SK-N-SH treated with all-trans-retinoic acid at 6 μM for 48 hours (cell line): Measurements from ENCODE around the gene OCEL1.
A peak's percentile ranks its signal among the peaks of the same experiment; 100 is the strongest.

Experiments
- ATAC-seq: fragments of 200-7000 bp; cut with Tn5 transposase; 3 replicates; pipeline ENCODE4 v1.9.1; 2020; ENCODE audit warnings: mild to moderate bottlenecking, moderate library complexity
- ARNTL ChIP-seq: fragments of 450-650 bp; formaldehyde crosslinking; IDR thresholded peaks from 2 replicates; pipeline ENCODE4 v1.5.0; 2020; ENCODE audit warnings: low read depth, mild to moderate bottlenecking, moderate library complexity, borderline replicate concordance
- BACH2 ChIP-seq: fragments of 250-450 bp; sonication (Bioruptor Pico); IDR thresholded peaks from 2 replicates; pipeline ENCODE4 v1.9.0; 2021; ENCODE audit warnings: mild to moderate bottlenecking, borderline replicate concordance
- CREB5 ChIP-seq: fragments of 250-450 bp; sonication (Bioruptor Pico); IDR thresholded peaks from 2 replicates; pipeline ENCODE4 v1.5.1; 2020; ENCODE audit warnings: low read depth, mild to moderate bottlenecking, moderate library complexity
- CSDC2 ChIP-seq: fragments of 250-450 bp; sonication (Bioruptor Pico); IDR thresholded peaks from 2 replicates; pipeline ENCODE4 v1.5.0; 2020; ENCODE audit warnings: mild to moderate bottlenecking, moderate library complexity
- ESRRG ChIP-seq: fragments of 250-450 bp; sonication (Bioruptor Pico); IDR thresholded peaks from 2 replicates; pipeline ENCODE4 v1.6.1; 2021; ENCODE audit warnings: mild to moderate bottlenecking
- GLIS3 ChIP-seq: fragments of 250-450 bp; sonication (Bioruptor Pico); IDR thresholded peaks from 2 replicates; pipeline ENCODE4 v1.5.0; 2020; ENCODE audit warnings: mild to moderate bottlenecking, moderate library complexity
- ISL1 ChIP-seq: fragments of 250-450 bp; sonication (Bioruptor Pico); IDR thresholded peaks from 2 replicates; pipeline ENCODE4 v2.1.2; 2022; ENCODE audit warnings: mild to moderate bottlenecking, moderate library complexity
- OSR1 ChIP-seq: fragments of 250-450 bp; sonication (Bioruptor Pico); IDR thresholded peaks from 2 replicates; pipeline ENCODE4 v1.8.0; 2022; ENCODE audit warnings: moderate library complexity, mild to moderate bottlenecking, inconsistent platforms
- PATZ1 ChIP-seq: fragments of 250-450 bp; sonication (Bioruptor Pico); IDR thresholded peaks from 2 replicates; pipeline ENCODE4 v1.8.0; 2020; ENCODE audit warnings: mild to moderate bottlenecking, moderate library complexity, borderline replicate concordance
- PPARA ChIP-seq: fragments of 250-450 bp; sonication (Bioruptor Pico); IDR thresholded peaks from 2 replicates; pipeline ENCODE4 v1.5.0; 2020; ENCODE audit warnings: mild to moderate bottlenecking, borderline replicate concordance
- RARB ChIP-seq: fragments of 250-450 bp; sonication (Bioruptor Pico); IDR thresholded peaks from 2 replicates; pipeline ENCODE4 v1.8.0; 2021; ENCODE audit warnings: mild to moderate bottlenecking, moderate library complexity
- SNAI2 ChIP-seq: fragments of 250-450 bp; sonication (Bioruptor Pico); IDR thresholded peaks from 2 replicates; pipeline ENCODE4 v1.5.0; 2020; ENCODE audit warnings: mild to moderate bottlenecking, moderate library complexity
- TCF4 ChIP-seq: fragments of 250-450 bp; sonication (Bioruptor Pico); IDR thresholded peaks from 2 replicates; pipeline ENCODE4 v1.8.0; 2021; ENCODE audit warnings: mild to moderate bottlenecking, moderate library complexity, borderline replicate concordance
- TOX ChIP-seq: fragments of 250-450 bp; sonication (Bioruptor Pico); IDR thresholded peaks from 2 replicates; pipeline ENCODE4 v1.8.0; 2021; ENCODE audit warnings: mild to moderate bottlenecking, moderate library complexity, borderline replicate concordance
- ZC3H10 ChIP-seq: fragments of 250-450 bp; sonication (Bioruptor Pico); IDR thresholded peaks from 2 replicates; pipeline ENCODE4 v1.5.1; 2021; ENCODE audit warnings: mild to moderate bottlenecking, moderate library complexity
- ZFP3 ChIP-seq: fragments of 250-450 bp; sonication (Bioruptor Pico); IDR thresholded peaks from 2 replicates; pipeline ENCODE4 v1.5.0; 2020; ENCODE audit warnings: mild to moderate bottlenecking, moderate library complexity
- ZFP30 ChIP-seq: fragments of 450-650 bp; formaldehyde crosslinking; IDR thresholded peaks from 2 replicates; pipeline ENCODE4 v1.5.0; 2022; ENCODE audit warnings: mild to moderate bottlenecking, moderate library complexity
- ZNF565 ChIP-seq: fragments of 450-650 bp; formaldehyde crosslinking; conservative IDR thresholded peaks from 2 replicates; pipeline ENCODE4 v1.5.0; 2020; ENCODE audit warnings: low read depth, mild to moderate bottlenecking, moderate library complexity
- ZNF70 ChIP-seq: fragments of 450-650 bp; formaldehyde crosslinking; IDR thresholded peaks from 2 replicates; pipeline ENCODE4 v1.5.0; 2020; ENCODE audit warnings: mild to moderate bottlenecking, moderate library complexity
- ZNF8 ChIP-seq: fragments of 450-650 bp; formaldehyde crosslinking; IDR thresholded peaks from 2 replicates; pipeline ENCODE4 v1.5.0; 2020; ENCODE audit warnings: mild to moderate bottlenecking, moderate library complexity
- TF ChIP-seq, protein P1 (sequence below): fragments of 250-450 bp; sonication (Bioruptor Pico); IDR thresholded peaks from 2 replicates; pipeline ENCODE4 v1.8.0; 2021; ENCODE audit warnings: low read depth, mild to moderate bottlenecking, moderate library complexity, borderline replicate concordance
- TF ChIP-seq, protein P2 (sequence below): fragments of 250-450 bp; sonication (Bioruptor Pico); IDR thresholded peaks from 2 replicates; pipeline ENCODE4 v1.5.0; 2020; ENCODE audit warnings: mild to moderate bottlenecking, moderate library complexity
- TF ChIP-seq, protein P3 (sequence below): fragments of 250-450 bp; sonication (Bioruptor Pico); IDR thresholded peaks from 2 replicates; pipeline ENCODE4 v1.5.1; 2021; ENCODE audit warnings: mild to moderate bottlenecking, moderate library complexity

The OCEL1 gene

DNA sequence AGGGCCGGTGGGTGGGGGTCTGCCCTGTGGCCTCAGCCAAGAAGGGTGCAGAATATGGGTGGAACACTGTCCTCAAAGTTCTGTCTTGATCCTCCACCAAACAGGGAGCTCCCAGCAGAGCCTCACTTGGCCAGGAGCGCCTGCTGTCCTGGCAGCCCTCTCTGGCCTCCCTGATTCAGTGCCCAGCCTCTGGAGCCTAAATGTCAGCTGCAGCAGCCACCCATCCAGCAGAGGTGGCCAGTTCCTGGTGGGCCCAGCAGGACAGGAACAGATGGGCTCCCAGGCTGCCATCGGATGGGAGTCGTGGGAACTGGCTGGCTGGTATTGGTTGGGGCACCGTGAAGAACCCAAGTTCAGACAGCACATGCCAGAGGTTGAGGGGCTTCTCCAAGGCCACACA, 12.7 kb upstream of the OCEL1 start (continued):
- TF ChIP-seq, protein P1, sequence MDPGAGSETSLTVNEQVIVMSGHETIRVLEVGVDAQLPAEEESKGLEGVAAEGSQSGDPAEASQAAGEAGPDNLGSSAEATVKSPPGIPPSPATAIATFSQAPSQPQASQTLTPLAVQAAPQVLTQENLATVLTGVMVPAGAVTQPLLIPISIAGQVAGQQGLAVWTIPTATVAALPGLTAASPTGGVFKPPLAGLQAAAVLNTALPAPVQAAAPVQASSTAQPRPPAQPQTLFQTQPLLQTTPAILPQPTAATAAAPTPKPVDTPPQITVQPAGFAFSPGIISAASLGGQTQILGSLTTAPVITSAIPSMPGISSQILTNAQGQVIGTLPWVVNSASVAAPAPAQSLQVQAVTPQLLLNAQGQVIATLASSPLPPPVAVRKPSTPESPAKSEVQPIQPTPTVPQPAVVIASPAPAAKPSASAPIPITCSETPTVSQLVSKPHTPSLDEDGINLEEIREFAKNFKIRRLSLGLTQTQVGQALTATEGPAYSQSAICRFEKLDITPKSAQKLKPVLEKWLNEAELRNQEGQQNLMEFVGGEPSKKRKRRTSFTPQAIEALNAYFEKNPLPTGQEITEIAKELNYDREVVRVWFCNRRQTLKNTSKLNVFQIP (CRISPR knock-in tag) = no peak
- TF ChIP-seq ISL1 (CRISPR knock-in tag) (no peak), OSR1 (CRISPR knock-in tag) (no peak), ZNF8 (CRISPR knock-in tag) (no peak)

DNA sequence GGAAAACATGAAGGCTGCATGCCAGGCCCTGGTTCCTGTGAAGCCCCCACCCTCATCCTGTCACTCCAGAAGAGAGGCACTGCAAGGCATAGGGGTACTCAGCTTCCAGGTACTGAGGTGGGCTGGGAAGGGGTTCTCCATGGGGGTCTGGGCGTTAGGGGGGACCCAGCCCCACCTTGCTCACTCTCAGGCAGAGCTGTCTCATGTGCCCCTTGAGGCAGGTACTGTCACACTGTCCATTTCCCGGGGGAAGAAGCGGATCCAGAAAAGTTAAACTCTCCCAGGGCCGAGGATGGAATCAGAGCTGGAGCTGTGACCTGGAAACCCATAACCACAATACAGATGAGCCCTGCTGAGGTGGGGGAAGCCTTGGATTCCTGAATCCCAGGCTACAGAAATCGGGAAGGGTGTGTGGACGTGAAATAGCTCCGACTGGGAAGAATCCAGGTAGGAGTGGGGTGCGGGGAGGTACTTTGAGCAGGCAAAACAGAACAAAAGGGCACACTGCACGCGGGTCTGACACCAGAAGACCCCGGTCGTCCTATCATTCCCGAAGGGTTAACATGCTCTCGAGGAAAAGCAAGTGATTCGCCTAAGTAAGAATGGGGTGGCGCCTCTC, 11.4 kb upstream of the OCEL1 start:
- TF ChIP-seq CSDC2 (CRISPR knock-in tag) = no peak
- ATAC-seq = no peak

DNA sequence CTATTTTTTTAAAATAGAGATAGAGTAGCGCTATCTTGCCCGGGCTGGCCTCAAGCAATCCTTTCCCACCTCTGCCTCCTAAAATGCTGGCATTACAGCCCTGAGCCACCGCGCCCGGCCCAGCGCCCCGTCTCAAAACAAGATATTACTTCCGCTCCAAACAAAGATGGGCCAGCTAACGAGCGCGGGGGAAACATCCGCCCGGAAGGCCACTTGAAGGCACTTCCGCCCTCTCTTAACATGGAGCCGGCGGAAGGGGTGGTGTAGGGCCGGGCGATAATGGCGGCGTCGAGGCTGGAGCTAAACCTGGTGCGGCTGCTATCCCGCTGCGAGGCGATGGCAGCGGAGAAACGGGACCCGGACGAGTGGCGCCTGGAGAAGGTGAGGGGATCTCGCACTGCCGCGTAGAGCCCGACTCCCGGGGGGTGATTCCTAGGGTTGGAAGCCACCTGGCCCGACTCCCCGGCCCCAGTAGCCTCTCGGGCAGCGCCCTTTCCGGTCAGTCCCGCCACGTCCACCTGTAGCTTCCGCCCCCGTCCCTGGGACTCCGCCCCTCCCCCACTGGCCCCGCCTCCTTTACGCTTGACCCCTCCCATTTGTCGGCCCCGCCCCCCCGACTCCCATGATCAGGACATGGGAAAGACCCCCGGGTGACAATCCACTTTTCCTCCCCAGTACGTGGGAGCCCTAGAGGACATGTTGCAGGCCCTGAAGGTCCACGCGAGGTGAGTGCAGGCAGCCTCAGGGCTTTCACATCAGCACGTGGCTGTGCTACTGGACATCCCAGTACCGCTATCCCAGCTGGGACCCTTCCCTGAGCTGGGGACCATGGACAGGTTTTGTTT, 10.7 kb upstream of the OCEL1 start, which contains the start of gene USE1:
Gene USE1 (plus strand): TSS at position 231 of the 845 bp plus-strand sequence. CDS start 49 bp downstream, at position 280.
- peak; percentile 94 for ATAC-seq
- TF ChIP-seq PATZ1 (CRISPR knock-in tag) (0 out of 2 replicates have a peak, but pooled peaks have one; percentile 47), ZNF8 (CRISPR knock-in tag) (no peak; the same call in 1 of the 2 replicates), CREB5 (no peak), ZNF565 (CRISPR knock-in tag) (0 out of 2 replicates have a peak, but pooled peaks have one; percentile 26), CSDC2 (CRISPR knock-in tag) (no peak), ARNTL (CRISPR knock-in tag) (no peak), GLIS3 (no peak), ESRRG (CRISPR knock-in tag) (no peak), SNAI2 (CRISPR knock-in tag) (no peak), ZNF70 (peak; percentile 26; the same call in 1 of the 2 replicates), BACH2 (CRISPR knock-in tag) (no peak), ZFP30 (CRISPR knock-in tag) (no peak), PPARA (CRISPR knock-in tag) (0 out of 2 replicates have a peak, but pooled peaks have one; percentile 29), TOX (CRISPR knock-in tag) (no peak), ISL1 (CRISPR knock-in tag) (no peak), OSR1 (CRISPR knock-in tag) (no peak), ZFP3 (CRISPR knock-in tag) (0 out of 2 replicates have a peak, but pooled peaks have one; percentile 12), TCF4 (CRISPR knock-in tag) (no peak), RARB (CRISPR knock-in tag) (peak; percentile 26; the same call in 1 of the 2 replicates), ZC3H10 (CRISPR knock-in tag) (0 out of 2 replicates have a peak, but pooled peaks have one; percentile 7)
- TF ChIP-seq, protein P2, sequence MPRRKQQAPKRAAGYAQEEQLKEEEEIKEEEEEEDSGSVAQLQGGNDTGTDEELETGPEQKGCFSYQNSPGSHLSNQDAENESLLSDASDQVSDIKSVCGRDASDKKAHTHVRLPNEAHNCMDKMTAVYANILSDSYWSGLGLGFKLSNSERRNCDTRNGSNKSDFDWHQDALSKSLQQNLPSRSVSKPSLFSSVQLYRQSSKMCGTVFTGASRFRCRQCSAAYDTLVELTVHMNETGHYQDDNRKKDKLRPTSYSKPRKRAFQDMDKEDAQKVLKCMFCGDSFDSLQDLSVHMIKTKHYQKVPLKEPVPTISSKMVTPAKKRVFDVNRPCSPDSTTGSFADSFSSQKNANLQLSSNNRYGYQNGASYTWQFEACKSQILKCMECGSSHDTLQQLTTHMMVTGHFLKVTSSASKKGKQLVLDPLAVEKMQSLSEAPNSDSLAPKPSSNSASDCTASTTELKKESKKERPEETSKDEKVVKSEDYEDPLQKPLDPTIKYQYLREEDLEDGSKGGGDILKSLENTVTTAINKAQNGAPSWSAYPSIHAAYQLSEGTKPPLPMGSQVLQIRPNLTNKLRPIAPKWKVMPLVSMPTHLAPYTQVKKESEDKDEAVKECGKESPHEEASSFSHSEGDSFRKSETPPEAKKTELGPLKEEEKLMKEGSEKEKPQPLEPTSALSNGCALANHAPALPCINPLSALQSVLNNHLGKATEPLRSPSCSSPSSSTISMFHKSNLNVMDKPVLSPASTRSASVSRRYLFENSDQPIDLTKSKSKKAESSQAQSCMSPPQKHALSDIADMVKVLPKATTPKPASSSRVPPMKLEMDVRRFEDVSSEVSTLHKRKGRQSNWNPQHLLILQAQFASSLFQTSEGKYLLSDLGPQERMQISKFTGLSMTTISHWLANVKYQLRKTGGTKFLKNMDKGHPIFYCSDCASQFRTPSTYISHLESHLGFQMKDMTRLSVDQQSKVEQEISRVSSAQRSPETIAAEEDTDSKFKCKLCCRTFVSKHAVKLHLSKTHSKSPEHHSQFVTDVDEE (CRISPR knock-in tag) = peak; percentile 23; the same call in 1 of the 2 replicates
- TF ChIP-seq, protein P3, sequence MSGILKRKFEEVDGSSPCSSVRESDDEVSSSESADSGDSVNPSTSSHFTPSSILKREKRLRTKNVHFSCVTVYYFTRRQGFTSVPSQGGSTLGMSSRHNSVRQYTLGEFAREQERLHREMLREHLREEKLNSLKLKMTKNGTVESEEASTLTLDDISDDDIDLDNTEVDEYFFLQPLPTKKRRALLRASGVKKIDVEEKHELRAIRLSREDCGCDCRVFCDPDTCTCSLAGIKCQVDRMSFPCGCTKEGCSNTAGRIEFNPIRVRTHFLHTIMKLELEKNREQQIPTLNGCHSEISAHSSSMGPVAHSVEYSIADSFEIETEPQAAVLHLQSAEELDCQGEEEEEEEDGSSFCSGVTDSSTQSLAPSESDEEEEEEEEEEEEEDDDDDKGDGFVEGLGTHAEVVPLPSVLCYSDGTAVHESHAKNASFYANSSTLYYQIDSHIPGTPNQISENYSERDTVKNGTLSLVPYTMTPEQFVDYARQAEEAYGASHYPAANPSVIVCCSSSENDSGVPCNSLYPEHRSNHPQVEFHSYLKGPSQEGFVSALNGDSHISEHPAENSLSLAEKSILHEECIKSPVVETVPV (CRISPR knock-in tag) = no peak
- TF ChIP-seq, protein P1 (CRISPR knock-in tag) = 0 out of 2 replicates have a peak, but pooled peaks have one; percentile 12
